A673 (cell line): ENCODE results near the gene FNDC3B. TPM values are rescaled to one million over a fixed set of nuclear protein-coding genes. Genes with fewer than 3 reads are reported as not detected.

Experiments
- BruUV-seq: library from RNA; stranded (reverse); fragments of 400-500 nt; replicated peaks from 2 replicates; lab custom pipeline; 2021; lab: Mats Ljungman, UMichigan
- CTCF ChIA-PET: fragments of 300-600 bp; sonication (Branson Sonifier 250); formaldehyde crosslinking; loops from one replicate; lab custom pipeline; 2022; ENCODE audit warnings: antibody characterized with exemption; lab: Charles Lee
- POLR2A ChIA-PET: fragments of 300-600 bp; sonication (Branson Sonifier 250); formaldehyde crosslinking; loops from one replicate; lab custom pipeline; 2022; ENCODE audit warnings: antibody characterized with exemption; ENCODE audit not compliant: low non-redundant PET; lab: Charles Lee
- DNase-seq: peaks from one replicate; pipeline ENCODE4 v3.0.0-alpha.2; 2015; ENCODE audit warnings: low spot score
- H3K27ac ChIP-seq: fragments of 200-600 bp; sonication (generic); 2 replicates; pipeline ENCODE4 v1.5.1; 2016; ENCODE audit warnings: mixed run types, low read depth, mild to moderate bottlenecking, mixed read lengths, antibody characterized with exemption, low read length; ENCODE audit not compliant: poor library complexity, severe bottlenecking
- H3K27me3 ChIP-seq: fragments of 200-600 bp; sonication (generic); replicated peaks from 2 replicates; pipeline ENCODE4 v1.6.1; 2017; ENCODE audit warnings: mixed run types, low read depth, mild to moderate bottlenecking, mixed read lengths, antibody characterized with exemption, low read length; ENCODE audit not compliant: insufficient read depth, poor library complexity
- H3K36me3 ChIP-seq: fragments of 200-600 bp; sonication (generic); 2 replicates; pipeline ENCODE4 v1.6.1; 2016; ENCODE audit warnings: mixed run types, mild to moderate bottlenecking, mixed read lengths, antibody characterized with exemption, low read length; ENCODE audit not compliant: insufficient read depth, poor library complexity, severe bottlenecking
- H3K4me1 ChIP-seq: fragments of 200-600 bp; sonication (generic); 2 replicates; pipeline ENCODE4 v1.6.1; 2017; ENCODE audit warnings: mixed run types, mild to moderate bottlenecking, mixed read lengths, antibody characterized with exemption, low read length; ENCODE audit not compliant: insufficient read depth, poor library complexity, severe bottlenecking
- H3K4me3 ChIP-seq: fragments of 200-600 bp; sonication (generic); 2 replicates; pipeline ENCODE4 v1.5.1; 2016; ENCODE audit warnings: low read depth, mixed run types, mild to moderate bottlenecking, mixed read lengths, low read length; ENCODE audit not compliant: poor library complexity, severe bottlenecking
- H3K9me3 ChIP-seq: fragments of 200-600 bp; sonication (generic); 2 replicates; pipeline ENCODE4 v1.6.1; 2016; ENCODE audit warnings: mixed run types, low read depth, mild to moderate bottlenecking, mixed read lengths, antibody characterized with exemption, low read length; ENCODE audit not compliant: poor library complexity, severe bottlenecking
- EZH2 ChIP-seq: fragments of 200-600 bp; sonication (generic); IDR thresholded peaks from 2 replicates; pipeline ENCODE4 v1.6.1; 2017; ENCODE audit warnings: borderline replicate concordance, low read depth, mild to moderate bottlenecking, mixed read lengths, antibody characterized with exemption, low read length; ENCODE audit not compliant: poor library complexity, severe bottlenecking
- intact Hi-C: fragments of 100-400 bp; cut with micrococcal nuclease; formaldehyde crosslinking; loops from one replicate; pipeline ENCODE4 v1.10.0; 2022; ENCODE audit not compliant: unreplicated experiment
- total RNA-seq: library from RNA; stranded (reverse); gene quantifications from 2 replicates; pipeline ENCODE4 v1.2.3, GENCODE V29; 2021
- TF ChIP-seq, protein P1 (sequence below): fragments of 300-800, 200-600 bp; sonication (generic); conservative IDR thresholded peaks from 2 replicates; pipeline ENCODE4 v1.5.1; 2017; ENCODE audit warnings: low read depth, mild to moderate bottlenecking, antibody characterized with exemption, low read length, moderate library complexity, mixed read lengths

Gene FNDC3B
- total RNA-seq, 1 experiment from 2014 or later = 50.8 TPM

DNA sequence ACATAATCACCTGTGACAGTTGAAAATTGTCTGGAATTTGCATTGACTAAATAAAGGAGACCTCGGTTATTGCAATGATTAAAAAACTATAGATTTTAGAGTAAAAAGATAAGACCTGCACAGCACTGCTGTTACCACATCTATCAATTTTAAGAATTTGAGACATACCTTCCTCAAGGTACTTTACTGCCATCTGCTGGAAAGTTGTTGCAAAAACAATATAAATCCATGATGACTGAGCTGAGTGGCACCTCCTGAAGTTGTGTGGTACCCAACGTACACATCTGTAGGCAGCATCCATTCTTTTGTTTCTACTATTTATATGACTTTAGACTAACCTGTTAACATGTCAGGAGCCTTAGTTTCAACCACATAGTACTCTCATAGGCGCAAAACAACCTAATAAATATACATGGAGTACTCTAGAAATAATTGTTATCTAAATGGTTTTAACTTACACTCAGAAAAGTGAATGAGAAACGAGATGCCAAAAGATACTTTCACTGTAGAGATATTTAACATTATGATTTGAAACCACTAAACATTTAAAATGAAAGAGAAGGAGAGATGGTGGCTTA, 302.2 kb downstream of the FNDC3B start:
- no TSS peak for BruUV-seq
- Histone ChIP-seq H3K4me3 (no peak overlapping the region), H3K27ac (no peak overlapping the region), H3K36me3 (peaks cover 20% of the 10 kb centered on the region), H3K27me3 (no peaks in the 10 kb centered on the region), H3K9me3 (no peaks in the 10 kb centered on the region), H3K4me1 (no peaks in the 10 kb centered on the region)
- DNase-seq = peak; percentile 75
- CTCF ChIA-PET = interaction anchor here (0.5 to 1.5 kb wide), 7 partner anchors 9 to 727 kb away, joined by 3 to 10 read pairs (median 4); no protein-coding TSS in a partner anchor
- intact Hi-C loops = loop anchor here (5.0 kb wide), 2 partner anchors 509 to 639 kb away; no protein-coding TSS in a partner anchor
- POLR2A ChIA-PET = no interaction called here
- no peak for TF ChIP-seq EZH2
- TF ChIP-seq, protein P1, sequence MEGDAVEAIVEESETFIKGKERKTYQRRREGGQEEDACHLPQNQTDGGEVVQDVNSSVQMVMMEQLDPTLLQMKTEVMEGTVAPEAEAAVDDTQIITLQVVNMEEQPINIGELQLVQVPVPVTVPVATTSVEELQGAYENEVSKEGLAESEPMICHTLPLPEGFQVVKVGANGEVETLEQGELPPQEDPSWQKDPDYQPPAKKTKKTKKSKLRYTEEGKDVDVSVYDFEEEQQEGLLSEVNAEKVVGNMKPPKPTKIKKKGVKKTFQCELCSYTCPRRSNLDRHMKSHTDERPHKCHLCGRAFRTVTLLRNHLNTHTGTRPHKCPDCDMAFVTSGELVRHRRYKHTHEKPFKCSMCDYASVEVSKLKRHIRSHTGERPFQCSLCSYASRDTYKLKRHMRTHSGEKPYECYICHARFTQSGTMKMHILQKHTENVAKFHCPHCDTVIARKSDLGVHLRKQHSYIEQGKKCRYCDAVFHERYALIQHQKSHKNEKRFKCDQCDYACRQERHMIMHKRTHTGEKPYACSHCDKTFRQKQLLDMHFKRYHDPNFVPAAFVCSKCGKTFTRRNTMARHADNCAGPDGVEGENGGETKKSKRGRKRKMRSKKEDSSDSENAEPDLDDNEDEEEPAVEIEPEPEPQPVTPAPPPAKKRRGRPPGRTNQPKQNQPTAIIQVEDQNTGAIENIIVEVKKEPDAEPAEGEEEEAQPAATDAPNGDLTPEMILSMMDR = peak; percentile 65

- intact Hi-C loops = loop anchor here (5.0 kb wide), 2 partner anchors 510 to 640 kb away; no protein-coding TSS in a partner anchor
- H3K36me3 ChIP-seq = peaks cover 23% of the 10 kb centered on the region
These were observed 302.8 kb downstream of the FNDC3B start for GRCh38 chr3:172342097-172342659.

GRCh38 chr3:172343117-172343516, 303.7 kb downstream of the FNDC3B start:
- Histone ChIP-seq H3K36me3 (peaks cover 32% of the 10 kb centered on the region), H3K27ac (no peak overlapping the region), H3K4me1 (no peaks in the 10 kb centered on the region), H3K27me3 (no peaks in the 10 kb centered on the region), H3K4me3 (no peak overlapping the region), H3K9me3 (no peaks in the 10 kb centered on the region)
- BruUV-seq = no TSS peak
- ChIA-PET POLR2A (no interaction called here), CTCF (no interaction called here)
- TF ChIP-seq EZH2 = no peak
- TF ChIP-seq, protein P1 = no peak
- DNase-seq = no peak
- intact Hi-C loops = loop anchor here (5.0 kb wide), 2 partner anchors 511 to 641 kb away; no protein-coding TSS in a partner anchor

More at GRCh38 chr3:172342097-172342659, 302.8 kb downstream of the FNDC3B start:
- no peak for TF ChIP-seq EZH2
- TF ChIP-seq, protein P1 = no peak
- ChIA-PET CTCF (interaction anchor here (0.6 to 1.5 kb wide), 6 partner anchors 10 to 728 kb away, joined by 3 to 10 read pairs (median 4); no protein-coding TSS in a partner anchor), POLR2A (no interaction called here)
- H3K9me3 ChIP-seq = no peaks in the 10 kb centered on the region
- H3K27me3 ChIP-seq = no peaks in the 10 kb centered on the region
- H3K27ac ChIP-seq = no peak overlapping the region
- H3K4me3 ChIP-seq = no peak overlapping the region
- H3K4me1 ChIP-seq = no peaks in the 10 kb centered on the region
- no peak for DNase-seq
- BruUV-seq = no TSS peak
